Kidney epithelial cell (primary cell): ENCODE data around the gene SLIT1. TPM values are rescaled to one million over a fixed set of nuclear protein-coding genes. Genes with fewer than 3 reads are reported as not detected.

Experiments used
- DNase-seq: peaks from one replicate; pipeline ENCODE4 v3.0.0-alpha.2; 2010; ENCODE audit warnings: low read depth
- H3K27me3 ChIP-seq: 2 replicates; pipeline ENCODE4 v1.6.0; 2011; ENCODE audit warnings: low read length; ENCODE audit not compliant: control insufficient read depth, insufficient read depth
- H3K36me3 ChIP-seq: 2 replicates; pipeline ENCODE4 v1.5.1; 2011; ENCODE audit warnings: low read length; ENCODE audit not compliant: control insufficient read depth, insufficient read depth
- H3K4me3 ChIP-seq: 2 replicates; pipeline ENCODE4 v1.5.1; 2011; ENCODE audit warnings: low read depth, mild to moderate bottlenecking, control low read depth, low read length
- total RNA-seq: library from RNA; depleted of rRNA; stranded (reverse); fragments of >200 nt; gene quantifications from 2 replicates; pipeline ENCODE4 v1.2.3, GENCODE V29; 2015
- TF ChIP-seq, protein P1 (sequence below): IDR thresholded peaks from 2 replicates; pipeline ENCODE4 v1.5.1; 2011; ENCODE audit warnings: mild to moderate bottlenecking, moderate library complexity, low read length, control low read depth, inconsistent platforms; ENCODE audit not compliant: insufficient read depth, poor library complexity, severe bottlenecking

The SLIT1 gene
- total RNA-seq, 1 donor from 2014 or later, result 0.17 TPM

DNA sequence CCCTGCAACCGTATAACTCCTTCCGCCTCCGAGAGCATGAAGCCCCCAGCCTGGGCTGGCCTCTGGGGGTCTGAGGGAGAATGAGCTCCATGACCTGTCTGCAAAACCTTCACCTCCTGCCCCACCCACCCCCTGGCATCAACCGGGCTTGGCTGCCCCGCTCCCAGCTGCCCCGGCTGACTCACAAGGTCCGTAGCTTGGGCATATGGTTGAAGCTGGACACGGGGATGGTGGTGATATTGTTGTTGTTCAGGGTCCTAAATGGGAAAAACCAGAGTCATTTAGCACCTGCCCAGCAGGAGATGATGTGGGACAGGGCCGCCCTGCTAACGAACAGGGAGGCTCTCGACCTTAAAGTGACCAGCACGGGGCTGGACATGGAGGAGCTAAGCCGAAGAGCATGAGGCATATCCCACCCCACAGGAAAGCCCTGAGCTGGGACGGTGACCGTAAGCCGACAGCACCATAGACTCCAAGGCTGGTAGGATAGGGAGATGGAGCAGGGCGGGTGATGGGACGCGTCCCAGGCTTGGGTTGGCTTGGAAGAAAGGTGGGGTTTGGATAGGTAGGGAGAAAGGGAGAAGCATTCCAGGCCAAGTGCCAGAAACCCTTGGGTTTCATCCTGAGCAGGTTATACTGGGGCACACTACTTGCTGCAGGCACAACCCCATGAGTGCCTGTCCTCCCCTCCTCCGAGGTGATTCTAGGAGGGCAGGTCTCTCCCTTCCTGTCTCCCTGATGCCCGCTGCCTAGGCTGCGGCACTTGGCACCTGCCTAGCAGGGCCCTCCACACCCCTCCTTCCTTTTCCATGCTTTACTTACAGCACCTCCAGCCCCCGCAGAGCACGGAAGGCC lies 121.5 kb downstream of the SLIT1 start:
- DNase-seq, result no peak
- TF ChIP-seq, protein P1, sequence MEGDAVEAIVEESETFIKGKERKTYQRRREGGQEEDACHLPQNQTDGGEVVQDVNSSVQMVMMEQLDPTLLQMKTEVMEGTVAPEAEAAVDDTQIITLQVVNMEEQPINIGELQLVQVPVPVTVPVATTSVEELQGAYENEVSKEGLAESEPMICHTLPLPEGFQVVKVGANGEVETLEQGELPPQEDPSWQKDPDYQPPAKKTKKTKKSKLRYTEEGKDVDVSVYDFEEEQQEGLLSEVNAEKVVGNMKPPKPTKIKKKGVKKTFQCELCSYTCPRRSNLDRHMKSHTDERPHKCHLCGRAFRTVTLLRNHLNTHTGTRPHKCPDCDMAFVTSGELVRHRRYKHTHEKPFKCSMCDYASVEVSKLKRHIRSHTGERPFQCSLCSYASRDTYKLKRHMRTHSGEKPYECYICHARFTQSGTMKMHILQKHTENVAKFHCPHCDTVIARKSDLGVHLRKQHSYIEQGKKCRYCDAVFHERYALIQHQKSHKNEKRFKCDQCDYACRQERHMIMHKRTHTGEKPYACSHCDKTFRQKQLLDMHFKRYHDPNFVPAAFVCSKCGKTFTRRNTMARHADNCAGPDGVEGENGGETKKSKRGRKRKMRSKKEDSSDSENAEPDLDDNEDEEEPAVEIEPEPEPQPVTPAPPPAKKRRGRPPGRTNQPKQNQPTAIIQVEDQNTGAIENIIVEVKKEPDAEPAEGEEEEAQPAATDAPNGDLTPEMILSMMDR, result no peak
- Histone ChIP-seq H3K36me3 (no peaks in the 10 kb centered on the region), H3K27me3 (peaks cover 26% of the 10 kb centered on the region), H3K4me3 (no peak overlapping the region)

DNA sequence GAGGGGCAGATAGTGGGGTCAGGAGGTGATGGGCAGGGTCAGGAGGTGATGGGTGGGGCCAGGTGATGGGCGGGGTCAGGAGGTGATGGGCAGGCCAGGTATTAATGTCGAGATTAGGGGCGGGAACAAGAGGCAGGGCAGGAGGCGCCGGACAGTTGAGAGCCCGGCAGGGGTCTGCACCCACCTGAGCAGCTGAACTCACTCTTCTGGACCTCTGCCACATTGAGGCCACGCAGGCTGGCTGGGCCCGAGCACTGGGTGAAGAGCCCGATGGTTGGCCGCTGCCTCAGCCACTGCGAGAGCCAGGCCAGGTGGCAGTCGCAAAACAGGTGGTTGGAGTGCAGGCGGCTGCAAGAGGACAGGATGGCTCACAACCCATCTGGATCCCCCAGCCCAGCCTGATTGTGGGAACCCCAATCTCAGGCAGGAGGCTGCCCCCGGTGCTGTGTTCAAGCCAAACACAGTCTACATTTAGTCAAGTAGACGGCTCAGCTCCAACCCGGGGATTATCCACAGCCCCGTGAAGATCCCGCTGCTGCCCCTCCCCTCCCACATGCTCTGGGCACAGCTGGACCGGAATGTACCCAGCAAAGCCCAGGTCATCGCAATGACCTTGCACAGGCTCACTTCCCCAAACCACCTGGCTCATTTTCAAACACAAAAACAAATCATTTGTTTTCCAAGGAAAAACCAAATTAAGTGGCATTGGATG lies 122.3 kb downstream of the SLIT1 start:
- TF ChIP-seq, protein P1, result no peak
- DNase-seq, result no peak
- peaks cover 25% of the 10 kb centered on the region for H3K27me3 ChIP-seq

GRCh38 chr10:97062456-97062855 lies 123.3 kb downstream of the SLIT1 start:
- H3K36me3 ChIP-seq, result no peaks in the 10 kb centered on the region
- DNase-seq, result no peak
- TF ChIP-seq, protein P1, result no peak
- no peak overlapping the region for H3K4me3 ChIP-seq
- H3K27me3 ChIP-seq, result peaks cover 21% of the 10 kb centered on the region

More for the DNA sequence above, 122.3 kb downstream of the SLIT1 start:
- Histone ChIP-seq H3K36me3 (no peaks in the 10 kb centered on the region), H3K4me3 (no peak overlapping the region)

- no peaks in the 10 kb centered on the region for H3K36me3 ChIP-seq
- TF ChIP-seq, protein P1, result no peak
- peaks cover 21% of the 10 kb centered on the region for H3K27me3 ChIP-seq
- H3K4me3 ChIP-seq, result no peak overlapping the region
- no peak for DNase-seq
Measured at GRCh38 chr10:97062046-97062445, 123.7 kb downstream of the SLIT1 start.

GRCh38 chr10:97061423-97061822 lies 124.3 kb downstream of the SLIT1 start:
- no peak for DNase-seq
- Histone ChIP-seq H3K36me3 (no peaks in the 10 kb centered on the region), H3K4me3 (no peak overlapping the region), H3K27me3 (peaks cover 21% of the 10 kb centered on the region)
- TF ChIP-seq, protein P1, result no peak
